Measurements from ENCODE around the gene POGZ. TPM values are rescaled to one million over a fixed set of nuclear protein-coding genes. Genes with fewer than 3 reads are reported as not detected.

POGZ gene
- total and polyA plus RNA-seq, 2 of the 4 experiments (the other 2 are of a cell fraction) = 20.8 to 33.5 TPM

GRCh38 chr1:151455231-151455630, 4.1 kb downstream of the POGZ start:
- H3K27me3 ChIP-seq (ENCODE audit: control insufficient read depth, insufficient read depth, low read length) = no peaks in the 10 kb centered on the region
- no peak overlapping the region for H4K91ac ChIP-seq (ENCODE audit: insufficient read depth, low read depth, low read length)
- H2BK5ac ChIP-seq (ENCODE audit: low read depth, low read length, poor library complexity, severe bottlenecking) = no peak overlapping the region
- POLR2A ChIA-PET (ENCODE audit: unreplicated experiment) = no interaction called here
- no peak overlapping the region for H4K8ac ChIP-seq (ENCODE audit: low read depth in 2 of 2, low read length in 2 of 2)
- TF ChIP-seq CHD1 (IDR thresholded peaks at IDR 0.05; ENCODE audit: low read depth, low read length) = no peak
- TF ChIP-seq POLR2A (IDR thresholded peaks at IDR 0.05; ENCODE audit: low read depth, low read length) = no peak
- TF ChIP-seq MXI1 (IDR thresholded peaks at IDR 0.05; ENCODE audit: borderline replicate concordance, low read depth, low read length) = no peak
- TF ChIP-seq MAZ (IDR thresholded peaks at IDR 0.05; ENCODE audit: borderline replicate concordance, low read depth, low read length) = no peak
- TF ChIP-seq BHLHE40 (IDR thresholded peaks at IDR 0.05; ENCODE audit: low read depth, low read length) = no peak
- TF ChIP-seq CEBPB (IDR thresholded peaks at IDR 0.05; ENCODE audit: low read depth, low read length) = no peak
- TF ChIP-seq RCOR1 (IDR thresholded peaks at IDR 0.05; ENCODE audit: insufficient replicate concordance, low read length) = no peak
- dilution Hi-C loops (cut with HindIII; ENCODE audit: low sequenced_read_pairs, unreplicated experiment) = no loop called here
- H3K9me1 ChIP-seq (ENCODE audit: insufficient read depth, low read length) = peaks cover 10% of the 10 kb centered on the region; the same call in 1 of the 2 replicates
- no peak overlapping the region for H2BK15ac ChIP-seq (ENCODE audit: low read depth, low read length)
- WGBS, 2 experiments (ENCODE audit: extremely low coverage in 2 of 2, insufficient read length in 1 of 2) = no CpG with 5 or more reads among the region's 2 CpGs
- no peak overlapping the region for H2AFZ ChIP-seq (replicated peaks; ENCODE audit: low read length, poor library complexity)
- no peak for ATAC-seq (ENCODE audit: low read depth)
- H3K36me3 ChIP-seq (ENCODE audit: control insufficient read depth, insufficient read depth, low read length) = peaks cover 1% of the 10 kb centered on the region; the same call in 1 of the 2 replicates
- H4K5ac ChIP-seq (ENCODE audit: low read depth, low read length) = no peak overlapping the region
- H3K23ac ChIP-seq (ENCODE audit: low read depth, low read length) = no peak overlapping the region
- H4K20me1 ChIP-seq (ENCODE audit: insufficient read depth, low read length) = peaks cover 33% of the 10 kb centered on the region
- no peak overlapping the region for H2BK20ac ChIP-seq (ENCODE audit: low read depth, low read length)
- no peak overlapping the region for H3K56ac ChIP-seq (ENCODE audit: extremely low read depth, insufficient read depth, low read length)
- H3K79me1 ChIP-seq (ENCODE audit: low read depth in 1 of 2, low read length in 2 of 2) = peaks cover 7 to 37% of the 10 kb centered on the region in 2 experiments; a peak in 3 of 4 replicates
- H3K14ac ChIP-seq (replicated peaks; ENCODE audit: low read depth, low read length) = no peak overlapping the region
- no peak overlapping the region for H3K4ac ChIP-seq (ENCODE audit: low read depth, low read length)
- BruUV-seq (replicated peaks) = no TSS peak
- H3K9ac ChIP-seq (ENCODE audit: low read depth, low read length) = no peak overlapping the region
- CTCF ChIA-PET = no interaction called here
- H2BK120ac ChIP-seq (ENCODE audit: low read depth, low read length) = no peak overlapping the region
- intact Hi-C loops (cut with micrococcal nuclease) = loop anchor here (5.0 kb wide), 1 partner anchor 282 kb away; no protein-coding TSS in a partner anchor
- peaks cover 5% of the 10 kb centered on the region for H3K4me1 ChIP-seq (ENCODE audit: control insufficient read depth, insufficient read depth, low read length)
- in situ Hi-C loops (cut with MboI; ENCODE audit: low sequenced_read_pairs) = no loop called here
- no peak overlapping the region for H2AK5ac ChIP-seq (ENCODE audit: low read depth, low read length)
- no peak overlapping the region for H3K4me2 ChIP-seq (ENCODE audit: low read depth, low read length)
- H3K9me3 ChIP-seq (ENCODE audit: control insufficient read depth, insufficient read depth, low read length) = no peaks in the 10 kb centered on the region
- no peak overlapping the region for H3K18ac ChIP-seq (ENCODE audit: low read depth, low read length)
- no peak overlapping the region for H3K4me3 ChIP-seq (ENCODE audit: insufficient read depth, low read depth, low read length)
- H2AK9ac ChIP-seq (replicated peaks; ENCODE audit: low read depth, low read length, poor library complexity) = no peak overlapping the region
- no peak overlapping the region for H3K27ac ChIP-seq (ENCODE audit: insufficient read depth, low read length)
- no peak for DNase-seq

All from IMR-90 (cell line).